Psoas muscle (tissue), 8 donors: ENCODE results near the gene CHSY1. TPM values are rescaled to one million over a fixed set of nuclear protein-coding genes. Genes with fewer than 3 reads are reported as not detected.

Experiments used
- ATAC-seq, 4 donors: fragments of 200-7000 bp; cut with Tn5 transposase; one replicate each; pipeline ENCODE4 v1.9.1; 2020; ENCODE audit warnings: moderate library complexity in 3 of 4, mild to moderate bottlenecking in 2 of 4
- DNase-seq, 2 donors: peaks; one replicate each; pipeline ENCODE4 v3.0.0-alpha.2; 2020
- H3K27ac ChIP-seq: fragments of 200-600 bp; one replicate; pipeline ENCODE4 v1.8.0; 2022
- H3K27me3 ChIP-seq, 3 donors: fragments of 200-600 bp in 1 of 3; one replicate each; pipeline versions ENCODE4 v1.6.1 to v1.8.0; 2013 to 2022; ENCODE audit warnings: low read length in 2 of 3, mild to moderate bottlenecking in 2 of 3, moderate library complexity in 1 of 3; ENCODE audit not compliant: insufficient read depth in 3 of 3
- H3K36me3 ChIP-seq, 2 donors: fragments of 200-600 bp in 1 of 2; one replicate each; pipeline versions ENCODE4 v1.6.1 to v1.8.0; 2013 to 2022; ENCODE audit warnings: low read depth in 1 of 2, mild to moderate bottlenecking in 1 of 2, moderate library complexity in 1 of 2; ENCODE audit not compliant: insufficient read depth in 1 of 2
- H3K4me1 ChIP-seq: fragments of 200-600 bp; one replicate; pipeline ENCODE4 v1.8.0; 2022
- H3K4me3 ChIP-seq: fragments of 200-600 bp; one replicate; pipeline ENCODE4 v1.8.0; 2022; ENCODE audit warnings: mild to moderate bottlenecking
- H3K9me3 ChIP-seq: fragments of 200-600 bp; one replicate; pipeline ENCODE4 v1.8.0; 2022
- CTCF ChIP-seq: fragments of 200-600 bp; IDR thresholded peaks from one replicate; pipeline ENCODE4 v1.8.0; 2022; ENCODE audit warnings: antibody characterized with exemption
- WGBS, 3 donors: extraction: QIAGEN DNeasy Blood & Tissue Kit; methylation state at CpG; one replicate each; pipeline versions ENCODE4 v1.1.6 to v1.1.7; 2013; 5-methylcytosine and 5-hydroxymethylcytosine counted together
- intact Hi-C, 2 donors: fragments of 100-400 bp; cut with DNase I; formaldehyde crosslinking; loops; one replicate each; pipeline versions ENCODE4 v1.11.0 to v1.14.2; 2022
- polyA plus RNA-seq, 3 donors: library from polyadenylated mRNA; stranded (reverse); fragments of 200-250 nt; gene quantifications; one replicate each; pipeline ENCODE4 v1.2.3, GENCODE V29; 2013
- total RNA-seq, 4 donors: library from RNA; stranded (reverse); fragmentation: NEBNext Ultra II Directional in 2 of 4; extraction: Animal tissue kit (Norgen Biotek cat#: 25700) in 2 of 4; gene quantifications; one replicate each; pipeline versions ENCODE4 v1.2.1 to v1.2.4, GENCODE V29; 2021 to 2023
- donor health status: healthy with polysubstance abuse.
- donor health status: DM: no; HTN: no; CAD: no; lungs with moderate emphysema.
- donor health status: Bipolar disorder and iron deficiency.
- donor health status: healthy.
- donor health status: DM: yes; HTN: yes; CAD: no.
- donor health status: DM: no; HTN: no; CAD: no.
- donor health status: DM: no; HTN: no; CAD: no.
- donor health status: DM: yes; HTN: yes; CAD: no.

Gene CHSY1
- total and polyA plus RNA-seq, 7 donors = 2.9 to 11.4 (median 6.7) TPM

- peaks cover 59% of the 10 kb centered on the region for H3K4me1 ChIP-seq
- 81 to 91% (median 82%) methylated on average over 3 of the region's 3 CpGs for WGBS, 3 donors
- intact Hi-C loops = loop anchor here (5.0 to 10.0 kb wide), 2 partner anchors 41 to 53 kb away; no protein-coding TSS in a partner anchor
- H3K27ac ChIP-seq = no peak overlapping the region
- H3K9me3 ChIP-seq = no peaks in the 10 kb centered on the region
- ATAC-seq (no peak), DNase-seq (no peak)
- TF ChIP-seq CTCF = no peak
- H3K27me3 ChIP-seq = no peaks in the 10 kb centered on the region
- H3K36me3 ChIP-seq = no peaks in the 10 kb centered on the region
- H3K4me3 ChIP-seq = no peak overlapping the region
These were observed 3.6 kb downstream of the CHSY1 start for GRCh38 chr15:101248274-101248673.

DNA sequence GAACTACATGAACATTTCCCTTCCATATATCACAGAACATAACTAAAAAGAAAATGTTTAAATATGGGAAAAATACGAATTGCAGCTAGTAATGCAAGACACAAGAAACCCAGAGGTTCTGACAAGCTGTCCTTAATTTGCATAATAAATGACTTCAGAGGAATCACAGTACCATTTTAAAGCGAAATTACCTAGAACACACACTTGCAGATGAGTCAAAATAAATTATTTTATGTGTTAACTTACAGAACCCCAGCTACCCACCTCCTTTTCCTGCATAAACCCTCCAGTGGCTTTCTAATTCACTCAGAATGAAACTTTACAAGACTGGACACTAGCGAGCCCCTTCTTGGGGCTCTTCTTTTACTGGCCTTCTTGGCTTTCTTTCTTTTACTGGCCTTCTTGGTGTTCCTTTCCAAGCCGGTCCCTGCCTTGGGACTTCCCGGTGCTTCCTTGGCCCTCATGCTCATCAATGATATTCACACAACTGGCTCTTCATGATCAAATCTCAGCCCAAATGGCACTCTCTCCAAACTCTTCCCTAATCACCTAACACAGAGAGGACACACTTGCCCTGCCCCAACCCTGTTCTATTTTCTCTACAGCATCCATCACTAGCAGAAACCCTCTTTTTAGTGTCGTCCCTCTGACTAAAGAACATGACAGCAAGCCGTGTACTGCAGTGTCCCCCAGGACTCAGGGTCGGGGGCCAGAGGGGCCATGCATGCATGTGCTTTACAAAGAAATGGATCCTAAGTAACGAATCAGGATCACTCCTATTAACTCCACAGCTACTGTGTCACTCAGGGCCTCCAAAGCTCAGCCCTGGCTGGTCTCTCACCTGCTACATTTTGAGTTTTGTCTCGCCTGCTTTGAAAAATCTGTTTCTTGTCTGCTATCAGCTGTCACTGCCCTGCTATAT lies 4.8 kb downstream of the CHSY1 start:
- H3K27ac ChIP-seq = no peak overlapping the region
- DNase-seq (no peak), ATAC-seq (no peak)
- H3K4me3 ChIP-seq = peak overlapping the region; percentile 5
- WGBS, 3 donors = 62 to 78% (median 73%) methylated on average over 10 of the region's 10 CpGs
- H3K36me3 ChIP-seq = peaks cover 0 to under 1% of the 10 kb centered on the region in 2 donors
- intact Hi-C loops = loop anchor here (5.0 to 10.0 kb wide), 2 partner anchors 40 to 52 kb away; no protein-coding TSS in a partner anchor
- peaks cover 64% of the 10 kb centered on the region for H3K4me1 ChIP-seq
- TF ChIP-seq CTCF = no peak
- no peaks in the 10 kb centered on the region for H3K9me3 ChIP-seq
- H3K27me3 ChIP-seq = no peaks in the 10 kb centered on the region

- Histone ChIP-seq H3K27me3 (no peaks in the 10 kb centered on the region), H3K9me3 (no peaks in the 10 kb centered on the region), H3K4me3 (peak overlapping the region; percentile 5), H3K27ac (no peak overlapping the region), H3K36me3 (peaks cover 0 to 3% of the 10 kb centered on the region in 2 donors), H3K4me1 (peaks cover 70% of the 10 kb centered on the region)
- ATAC-seq = no peak
- no peak for DNase-seq
- no peak for TF ChIP-seq CTCF
- intact Hi-C loops = loop anchor here (5.0 to 10.0 kb wide), 2 partner anchors 39 to 52 kb away; no protein-coding TSS in a partner anchor
- WGBS, 3 donors = 28 to 40% (median 28%) methylated on average over 6 of the region's 6 CpGs
These were observed 5.5 kb downstream of the CHSY1 start for GRCh38 chr15:101246391-101246790.

GRCh38 chr15:101244889-101245668 lies 6.8 kb downstream of the CHSY1 start:
- WGBS, 3 donors = 93 to 98% (median 94%) methylated on average over 14 of the region's 14 CpGs
- no peak for TF ChIP-seq CTCF
- intact Hi-C loops = loop anchor here (5.0 to 10.0 kb wide), 2 partner anchors 38 to 50 kb away; no protein-coding TSS in a partner anchor
- Histone ChIP-seq H3K27ac (no peak overlapping the region), H3K27me3 (no peaks in the 10 kb centered on the region), H3K9me3 (no peaks in the 10 kb centered on the region), H3K36me3 (peaks cover 0 to 3% of the 10 kb centered on the region in 2 donors), H3K4me3 (no peak overlapping the region), H3K4me1 (peaks cover 76% of the 10 kb centered on the region)
- ATAC-seq (no peak), DNase-seq (no peak)
